SK-N-SH treated with all-trans-retinoic acid at 6 μM for 48 hours (cell line): ENCODE measurements around the gene LTBP4.

ENCODE experiments used
- ARNTL ChIP-seq: fragments of 450-650 bp; formaldehyde crosslinking; IDR thresholded peaks from 2 replicates; pipeline ENCODE4 v1.5.0; 2020; ENCODE audit warnings: low read depth, mild to moderate bottlenecking, moderate library complexity, borderline replicate concordance
- RARB ChIP-seq: fragments of 250-450 bp; sonication (Bioruptor Pico); IDR thresholded peaks from 2 replicates; pipeline ENCODE4 v1.8.0; 2021; ENCODE audit warnings: mild to moderate bottlenecking, moderate library complexity
- ZC3H10 ChIP-seq: fragments of 250-450 bp; sonication (Bioruptor Pico); IDR thresholded peaks from 2 replicates; pipeline ENCODE4 v1.5.1; 2021; ENCODE audit warnings: mild to moderate bottlenecking, moderate library complexity
- ZFP30 ChIP-seq: fragments of 450-650 bp; formaldehyde crosslinking; IDR thresholded peaks from 2 replicates; pipeline ENCODE4 v1.5.0; 2022; ENCODE audit warnings: mild to moderate bottlenecking, moderate library complexity
- TF ChIP-seq, protein P1 (sequence below): fragments of 250-450 bp; sonication (Bioruptor Pico); IDR thresholded peaks from 2 replicates; pipeline ENCODE4 v1.8.0; 2020; ENCODE audit warnings: mild to moderate bottlenecking, moderate library complexity, borderline replicate concordance

- no peak for TF ChIP-seq ZC3H10 (CRISPR knock-in tag)
- TF ChIP-seq, protein P1, sequence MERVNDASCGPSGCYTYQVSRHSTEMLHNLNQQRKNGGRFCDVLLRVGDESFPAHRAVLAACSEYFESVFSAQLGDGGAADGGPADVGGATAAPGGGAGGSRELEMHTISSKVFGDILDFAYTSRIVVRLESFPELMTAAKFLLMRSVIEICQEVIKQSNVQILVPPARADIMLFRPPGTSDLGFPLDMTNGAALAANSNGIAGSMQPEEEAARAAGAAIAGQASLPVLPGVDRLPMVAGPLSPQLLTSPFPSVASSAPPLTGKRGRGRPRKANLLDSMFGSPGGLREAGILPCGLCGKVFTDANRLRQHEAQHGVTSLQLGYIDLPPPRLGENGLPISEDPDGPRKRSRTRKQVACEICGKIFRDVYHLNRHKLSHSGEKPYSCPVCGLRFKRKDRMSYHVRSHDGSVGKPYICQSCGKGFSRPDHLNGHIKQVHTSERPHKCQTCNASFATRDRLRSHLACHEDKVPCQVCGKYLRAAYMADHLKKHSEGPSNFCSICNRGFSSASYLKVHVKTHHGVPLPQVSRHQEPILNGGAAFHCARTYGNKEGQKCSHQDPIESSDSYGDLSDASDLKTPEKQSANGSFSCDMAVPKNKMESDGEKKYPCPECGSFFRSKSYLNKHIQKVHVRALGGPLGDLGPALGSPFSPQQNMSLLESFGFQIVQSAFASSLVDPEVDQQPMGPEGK (CRISPR knock-in tag) = no peak
- TF ChIP-seq ARNTL (CRISPR knock-in tag) = no peak
- no peak for TF ChIP-seq ZFP30 (CRISPR knock-in tag)
- no peak for TF ChIP-seq RARB (CRISPR knock-in tag)
These were observed 60.4 kb downstream of the LTBP4 start for GRCh38 chr19:40661616-40662015.
